Kidney (tissue), 14 donors: Measurements from ENCODE around the gene C22orf39. TPM values are rescaled to one million over a fixed set of nuclear protein-coding genes. Genes with fewer than 3 reads are reported as not detected.

Source experiments
- DNase-seq, 5 donors: peaks; one replicate each; pipeline ENCODE4 v3.0.0-alpha.2; 2013 to 2020
- FAIRE-seq: peaks from 2 replicates; lab custom pipeline; 2012; peaks lifted over from hg19 to GRCh38; lab: Jason Lieb, UNC
- H3K27ac ChIP-seq, 2 donors: one replicate each; pipeline ENCODE4 v1.7.0; 2013; ENCODE audit warnings: low read depth in 2 of 2, low read length in 2 of 2, inconsistent platforms in 1 of 2
- H3K27me3 ChIP-seq: one replicate; pipeline ENCODE4 v1.7.1; 2013; ENCODE audit warnings: low read length, inconsistent platforms; ENCODE audit not compliant: control insufficient read depth, insufficient read depth
- H3K36me3 ChIP-seq, 3 donors: one replicate each; pipeline versions ENCODE4 v1.7.0 to v1.7.1; 2013; ENCODE audit warnings: low read length in 3 of 3, control low read depth in 1 of 3, inconsistent platforms in 1 of 3; ENCODE audit not compliant: insufficient read depth in 3 of 3, control insufficient read depth in 2 of 3
- H3K4me1 ChIP-seq, 3 donors: one replicate each; pipeline versions ENCODE4 v1.7.0 to v1.7.1; 2013; ENCODE audit warnings: low read length in 3 of 3, inconsistent platforms in 1 of 3, low read depth in 1 of 3; ENCODE audit not compliant: control insufficient read depth in 2 of 3, insufficient read depth in 2 of 3
- H3K4me3 ChIP-seq, 3 donors: one replicate each; pipeline versions ENCODE4 v1.7.0 to v1.8.1; 2013; ENCODE audit warnings: low read length in 3 of 3, control low read depth in 1 of 3, inconsistent platforms in 1 of 3
- H3K9ac ChIP-seq, 3 donors: one replicate each; pipeline versions ENCODE4 v1.7.0 to v1.7.1; 2013; ENCODE audit warnings: low read length in 3 of 3, control low read depth in 1 of 3, inconsistent platforms in 1 of 3
- H3K9me3 ChIP-seq, 3 donors: one replicate each; pipeline versions ENCODE4 v1.7.0 to v1.7.1; 2013; ENCODE audit warnings: low read length in 3 of 3, control low read depth in 1 of 3, inconsistent platforms in 1 of 3; ENCODE audit not compliant: control insufficient read depth in 2 of 3, insufficient read depth in 1 of 3
- CTCF ChIP-seq: IDR thresholded peaks from 3 replicates; pipeline ENCODE4 v1.5.1; 2012; ENCODE audit warnings: mild to moderate bottlenecking, moderate library complexity, borderline replicate concordance; ENCODE audit not compliant: insufficient read depth; ENCODE audit errors: extremely low read depth
- intact Hi-C: fragments of 100-400 bp; cut with DNase I; formaldehyde crosslinking; loops from one replicate; pipeline ENCODE4 v1.11.1; 2022
- polyA plus RNA-seq: library from polyadenylated mRNA; stranded (reverse); fragments of 350-450 nt; fragmentation: Illumina TruSeq; extraction: RNeasy Lipid Tissue Mini Kit (QIAGEN cat#74804); gene quantifications from one replicate; pipeline ENCODE4 v1.2.3, GENCODE V29; 2014; ENCODE audit warnings: low read depth, low replicate concordance; ENCODE audit not compliant: insufficient read depth
- total RNA-seq: library from RNA; stranded (reverse); fragmentation: NEBNext Ultra II Directional; extraction: Animal tissue kit (Norgen Biotek cat#: 25700); gene quantifications from one replicate; pipeline ENCODE4 v1.2.1, GENCODE V29; 2021
- donor health status: control.
- donor health status: control.
- donor health status: control.
- donor health status: control.
- donor health status: control.
- donor health status: DM: yes; HTN: yes; CAD: no.
- donor health status: Normal renal cell carcinoma (clear cell type).

The C22orf39 gene
- total and polyA plus RNA-seq, 2 donors from 2014 or later: 27.1 to 54.4 TPM

- TF ChIP-seq CTCF: no peak
- no peak overlapping the region for H3K4me3 ChIP-seq
- DNase-seq: no peak
- no peak for FAIRE-seq
- no peak overlapping the region for H3K27ac ChIP-seq
- intact Hi-C loops: no loop called here
- no peaks in the 10 kb centered on the region for H3K27me3 ChIP-seq
- H3K4me1 ChIP-seq: peaks cover 0 to 12% (median 5%) of the 10 kb centered on the region in 3 donors
- H3K36me3 ChIP-seq: peaks cover 0 to 2% (median 0%) of the 10 kb centered on the region in 3 donors
- H3K9ac ChIP-seq: no peak overlapping the region
- no peaks in the 10 kb centered on the region for H3K9me3 ChIP-seq
Observed at GRCh38 chr22:19420321-19420720, 27.2 kb downstream of the C22orf39 start.

GRCh38 chr22:19419464-19420178, 27.9 kb downstream of the C22orf39 start:
- intact Hi-C loops: no loop called here
- TF ChIP-seq CTCF: no peak
- no peak overlapping the region for H3K27ac ChIP-seq

GRCh38 chr22:19419086-19419463, 28.4 kb downstream of the C22orf39 start:
- Histone ChIP-seq H3K36me3 (no peaks in the 10 kb centered on the region), H3K4me1 (peaks cover 0 to 12% (median 5%) of the 10 kb centered on the region in 3 donors), H3K27me3 (no peaks in the 10 kb centered on the region), H3K4me3 (no peak overlapping the region), H3K9ac (no peak overlapping the region), H3K9me3 (no peaks in the 10 kb centered on the region), H3K27ac (no peak overlapping the region)
- intact Hi-C loops: no loop called here
- TF ChIP-seq CTCF: no peak
- FAIRE-seq (no peak), DNase-seq (no peak)

More at GRCh38 chr22:19419464-19420178, 27.9 kb downstream of the C22orf39 start:
- peaks cover 0 to 12% (median 5%) of the 10 kb centered on the region in 3 donors for H3K4me1 ChIP-seq
- H3K9me3 ChIP-seq: no peaks in the 10 kb centered on the region
- no peaks in the 10 kb centered on the region for H3K27me3 ChIP-seq
- no peaks in the 10 kb centered on the region for H3K36me3 ChIP-seq
- no peak overlapping the region for H3K9ac ChIP-seq
- FAIRE-seq (no peak), DNase-seq (no peak)
- no peak overlapping the region for H3K4me3 ChIP-seq
